ENCODE results near the gene THSD4.

THSD4 gene

DNA sequence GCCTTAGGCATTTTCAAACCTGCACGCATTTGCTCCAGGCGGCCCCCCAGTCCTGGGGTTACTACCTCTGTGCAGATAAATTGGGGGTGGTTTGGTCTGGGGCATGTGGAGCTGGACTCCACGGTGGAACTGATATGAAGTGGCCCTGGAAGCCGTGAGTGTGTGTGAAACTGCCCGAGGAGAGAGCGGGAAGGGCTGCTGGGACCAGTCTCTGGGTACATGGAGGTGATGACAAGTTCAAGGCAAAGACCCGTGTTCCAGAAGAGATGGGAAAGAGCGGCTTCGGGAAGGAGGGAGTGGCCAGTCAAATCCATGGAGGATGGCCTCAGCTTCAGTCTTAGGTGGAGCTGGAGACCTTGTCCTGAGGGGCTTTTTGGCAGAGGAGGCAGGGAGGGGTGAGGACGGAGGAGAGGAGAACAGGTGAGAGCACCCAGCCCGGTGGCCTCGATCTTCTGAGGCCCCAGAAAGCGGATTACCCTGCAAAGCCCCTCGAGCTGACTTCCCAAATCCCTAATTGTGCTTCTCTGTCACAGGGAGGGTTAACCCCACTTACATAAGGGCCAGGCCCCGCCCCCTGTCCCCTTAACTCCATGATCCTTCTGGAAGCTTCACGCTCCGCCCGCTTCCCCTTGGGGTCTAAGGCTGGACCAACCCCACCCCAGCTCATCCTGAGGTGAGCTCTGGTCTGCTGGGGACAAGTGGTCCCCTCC, 693.2 kb downstream of the THSD4 start:
- H3K4me3 ChIP-seq (ENCODE audit: low read length) = no peak overlapping the region
- no peak overlapping the region for H3K4me2 ChIP-seq (ENCODE audit: low read length)
- no peaks in the 10 kb centered on the region for H3K9me3 ChIP-seq (replicated peaks; ENCODE audit: low read length)
- no peak overlapping the region for H3K9ac ChIP-seq (ENCODE audit: low read depth, low read length)
- H3K36me3 ChIP-seq (ENCODE audit: insufficient read depth, low read length) = no peaks in the 10 kb centered on the region
- H3K4me1 ChIP-seq (ENCODE audit: control insufficient read depth, insufficient read depth, low read length) = peaks cover 23% of the 10 kb centered on the region
- H3K27me3 ChIP-seq (ENCODE audit: control insufficient read depth, insufficient read depth, low read length) = no peaks in the 10 kb centered on the region

DNA sequence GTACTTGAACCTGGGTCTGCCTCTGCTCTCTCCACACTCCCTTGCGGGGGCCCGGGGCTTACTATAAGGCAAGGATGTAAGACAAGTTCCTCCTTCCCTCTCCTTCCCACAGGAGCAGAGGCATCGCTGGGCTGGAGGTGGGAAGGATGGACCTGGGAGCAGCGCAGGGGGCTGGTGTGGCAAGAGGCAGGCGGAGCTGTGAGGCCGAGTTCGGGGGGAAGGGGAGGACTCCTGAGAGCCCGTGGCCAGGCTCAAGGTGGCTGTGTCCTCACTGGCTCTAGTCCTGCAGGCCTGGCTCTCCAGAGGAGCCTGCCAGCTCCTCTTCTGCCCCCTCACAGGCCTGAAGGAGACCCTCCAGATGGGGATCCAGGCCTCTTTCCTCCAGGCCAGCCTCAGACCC, 694.1 kb downstream of the THSD4 start:
- Histone ChIP-seq H3K4me1 (ENCODE audit: control insufficient read depth, insufficient read depth, low read length) (peaks cover 23% of the 10 kb centered on the region), H3K4me2 (ENCODE audit: low read length) (no peak overlapping the region), H3K36me3 (ENCODE audit: insufficient read depth, low read length) (no peaks in the 10 kb centered on the region), H3K27me3 (ENCODE audit: control insufficient read depth, insufficient read depth, low read length) (no peaks in the 10 kb centered on the region), H3K9me3 (replicated peaks; ENCODE audit: low read length) (no peaks in the 10 kb centered on the region), H3K4me3 (ENCODE audit: low read length) (no peak overlapping the region), H3K9ac (ENCODE audit: low read depth, low read length) (no peak overlapping the region)

- no peaks in the 10 kb centered on the region for H3K9me3 ChIP-seq (replicated peaks; ENCODE audit: low read length)
- peaks cover 23% of the 10 kb centered on the region for H3K4me1 ChIP-seq (ENCODE audit: control insufficient read depth, insufficient read depth, low read length)
- no peak within 1 kb of the TSS for H3K4me3 ChIP-seq (ENCODE audit: low read length)
Observed at GRCh38 chr15:71810256-71811035, 695.2 kb downstream of the THSD4 start, which contains the start of gene NR2E3. TSS of gene NR2E3 (plus strand) at chr15:71810554. CDS start at chr15:71810744, 190 bp downstream.

GRCh38 chr15:71811036-71811736, 695.9 kb downstream of the THSD4 start:
- Histone ChIP-seq H3K36me3 (ENCODE audit: insufficient read depth, low read length) (no peaks in the 10 kb centered on the region), H3K9ac (ENCODE audit: low read depth, low read length) (no peak overlapping the region), H3K4me3 (ENCODE audit: low read length) (no peak overlapping the region), H3K9me3 (replicated peaks; ENCODE audit: low read length) (no peaks in the 10 kb centered on the region), H3K4me2 (ENCODE audit: low read length) (no peak overlapping the region), H3K27me3 (ENCODE audit: control insufficient read depth, insufficient read depth, low read length) (no peaks in the 10 kb centered on the region), H3K4me1 (ENCODE audit: control insufficient read depth, insufficient read depth, low read length) (peaks cover 21% of the 10 kb centered on the region)

More at GRCh38 chr15:71810256-71811035, 695.2 kb downstream of the THSD4 start, which contains the start of gene NR2E3:
- no peaks in the 10 kb centered on the region for H3K36me3 ChIP-seq (ENCODE audit: insufficient read depth, low read length)
- no peak within 1 kb of the TSS for H3K9ac ChIP-seq (ENCODE audit: low read depth, low read length)
- H3K4me2 ChIP-seq (ENCODE audit: low read length) = no peak within 1 kb of the TSS
- no peaks in the 10 kb centered on the region for H3K27me3 ChIP-seq (ENCODE audit: control insufficient read depth, insufficient read depth, low read length)

DNA sequence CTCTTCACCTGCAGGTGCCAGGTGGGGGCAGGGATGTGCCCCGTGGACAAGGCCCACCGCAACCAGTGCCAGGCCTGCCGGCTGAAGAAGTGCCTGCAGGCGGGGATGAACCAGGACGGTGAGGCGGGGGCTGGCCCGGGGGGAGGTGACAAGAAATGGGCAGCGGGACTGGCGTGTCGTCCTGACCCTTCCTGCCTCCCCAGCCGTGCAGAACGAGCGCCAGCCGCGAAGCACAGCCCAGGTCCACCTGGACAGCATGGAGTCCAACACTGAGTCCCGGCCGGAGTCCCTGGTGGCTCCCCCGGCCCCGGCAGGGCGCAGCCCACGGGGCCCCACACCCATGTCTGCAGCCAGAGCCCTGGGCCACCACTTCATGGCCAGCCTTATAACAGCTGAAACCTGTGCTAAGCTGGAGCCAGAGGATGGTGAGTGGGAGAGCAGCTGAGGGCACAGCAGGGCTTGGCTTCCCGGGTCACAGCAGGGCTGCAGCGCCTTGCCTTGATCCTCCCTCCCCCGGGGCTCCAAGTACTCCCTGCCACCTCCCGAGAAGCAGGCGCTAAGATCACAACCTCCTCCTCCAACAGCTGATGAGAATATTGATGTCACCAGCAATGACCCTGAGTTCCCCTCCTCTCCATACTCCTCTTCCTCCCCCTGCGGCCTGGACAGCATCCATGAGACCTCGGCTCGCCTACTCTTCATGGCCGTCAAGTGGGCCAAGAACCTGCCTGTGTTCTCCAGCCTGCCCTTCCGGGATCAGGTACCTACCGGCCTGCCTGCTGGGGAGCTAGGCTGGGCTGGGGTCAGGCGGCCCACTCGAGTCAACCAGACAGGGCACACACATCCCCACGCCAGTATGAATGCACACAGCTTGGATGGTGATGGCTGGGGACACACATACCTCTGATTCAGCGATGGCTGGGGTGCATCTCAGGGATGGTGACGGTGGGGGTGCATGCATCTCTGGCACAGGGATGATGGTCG, 696.8 kb downstream of the THSD4 start:
- Histone ChIP-seq H3K9me3 (replicated peaks; ENCODE audit: low read length) (no peaks in the 10 kb centered on the region), H3K4me3 (ENCODE audit: low read length) (no peak overlapping the region), H3K4me1 (ENCODE audit: control insufficient read depth, insufficient read depth, low read length) (peaks cover 12% of the 10 kb centered on the region), H3K4me2 (ENCODE audit: low read length) (no peak overlapping the region), H3K9ac (ENCODE audit: low read depth, low read length) (no peak overlapping the region), H3K27me3 (ENCODE audit: control insufficient read depth, insufficient read depth, low read length) (no peaks in the 10 kb centered on the region), H3K36me3 (ENCODE audit: insufficient read depth, low read length) (no peaks in the 10 kb centered on the region)

DNA sequence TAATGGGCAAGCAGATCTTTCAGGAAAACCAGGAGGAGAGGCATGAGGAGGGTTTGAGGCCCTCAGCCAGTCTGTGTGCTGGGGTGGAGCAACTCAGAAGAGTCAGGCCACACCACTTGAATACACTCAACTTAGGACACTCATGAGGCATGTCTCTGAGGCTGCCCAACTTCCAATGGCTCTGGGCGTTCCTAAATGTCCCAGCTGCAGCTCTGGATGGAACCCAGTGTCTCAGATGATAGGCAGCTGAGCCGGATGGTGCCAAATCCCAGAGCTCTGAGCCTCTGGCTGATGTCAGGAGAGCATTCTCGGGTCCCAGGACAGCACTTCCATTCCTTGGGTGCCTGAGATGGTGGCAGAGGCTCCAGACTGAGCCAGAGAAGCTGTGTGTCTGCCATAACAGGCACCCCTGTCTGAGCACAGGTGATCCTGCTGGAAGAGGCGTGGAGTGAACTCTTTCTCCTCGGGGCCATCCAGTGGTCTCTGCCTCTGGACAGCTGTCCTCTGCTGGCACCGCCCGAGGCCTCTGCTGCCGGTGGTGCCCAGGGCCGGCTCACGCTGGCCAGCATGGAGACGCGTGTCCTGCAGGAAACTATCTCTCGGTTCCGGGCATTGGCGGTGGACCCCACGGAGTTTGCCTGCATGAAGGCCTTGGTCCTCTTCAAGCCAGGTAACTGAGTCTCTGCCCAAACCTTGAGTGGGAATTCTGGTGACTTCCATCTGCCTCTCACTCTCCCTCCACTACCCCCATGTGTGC, 697.9 kb downstream of the THSD4 start:
- H3K9ac ChIP-seq (ENCODE audit: low read depth, low read length) = no peak overlapping the region
- no peak overlapping the region for H3K4me3 ChIP-seq (ENCODE audit: low read length)
- no peaks in the 10 kb centered on the region for H3K36me3 ChIP-seq (ENCODE audit: insufficient read depth, low read length)
- peaks cover 1% of the 10 kb centered on the region for H3K4me1 ChIP-seq (ENCODE audit: control insufficient read depth, insufficient read depth, low read length)
- H3K4me2 ChIP-seq (ENCODE audit: low read length) = no peak overlapping the region
- H3K9me3 ChIP-seq (replicated peaks; ENCODE audit: low read length) = no peaks in the 10 kb centered on the region
- H3K27me3 ChIP-seq (ENCODE audit: control insufficient read depth, insufficient read depth, low read length) = no peaks in the 10 kb centered on the region

- Histone ChIP-seq H3K4me2 (ENCODE audit: low read length) (no peak overlapping the region), H3K4me1 (ENCODE audit: control insufficient read depth, insufficient read depth, low read length) (no peaks in the 10 kb centered on the region), H3K36me3 (ENCODE audit: insufficient read depth, low read length) (peaks cover 1% of the 10 kb centered on the region), H3K4me3 (ENCODE audit: low read length) (no peak overlapping the region), H3K9me3 (replicated peaks; ENCODE audit: low read length) (no peaks in the 10 kb centered on the region), H3K27me3 (ENCODE audit: control insufficient read depth, insufficient read depth, low read length) (no peaks in the 10 kb centered on the region), H3K9ac (ENCODE audit: low read depth, low read length) (no peak overlapping the region)
Observed at GRCh38 chr15:71813723-71814470, 698.6 kb downstream of the THSD4 start.

GRCh38 chr15:71815301-71815700, 700.0 kb downstream of the THSD4 start:
- H3K27me3 ChIP-seq (ENCODE audit: control insufficient read depth, insufficient read depth, low read length) = no peaks in the 10 kb centered on the region
- peaks cover 12% of the 10 kb centered on the region for H3K36me3 ChIP-seq (ENCODE audit: insufficient read depth, low read length)
- H3K9me3 ChIP-seq (replicated peaks; ENCODE audit: low read length) = peaks cover 7% of the 10 kb centered on the region
- H3K9ac ChIP-seq (ENCODE audit: low read depth, low read length) = no peak overlapping the region
- H3K4me2 ChIP-seq (ENCODE audit: low read length) = no peak overlapping the region
- no peaks in the 10 kb centered on the region for H3K4me1 ChIP-seq (ENCODE audit: control insufficient read depth, insufficient read depth, low read length)
- no peak overlapping the region for H3K4me3 ChIP-seq (ENCODE audit: low read length)

DNA sequence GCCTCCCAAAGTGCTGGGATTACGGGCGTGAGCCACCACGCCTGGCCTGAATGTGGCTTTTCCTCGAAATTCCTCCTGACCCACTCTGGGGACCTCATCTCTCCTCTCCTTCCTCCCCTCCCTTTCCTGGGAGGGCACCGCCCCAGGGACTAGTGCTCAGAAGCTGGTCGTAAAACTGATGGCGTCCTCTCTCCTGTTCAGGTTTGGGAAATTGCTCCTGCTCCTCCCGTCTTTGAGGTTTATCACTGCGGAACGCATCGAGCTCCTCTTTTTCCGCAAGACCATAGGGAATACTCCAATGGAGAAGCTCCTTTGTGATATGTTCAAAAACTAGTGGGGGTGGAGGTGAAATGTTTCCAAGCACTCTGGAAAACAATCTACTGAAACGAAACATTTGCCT, 702.1 kb downstream of the THSD4 start:
- peaks cover 23% of the 10 kb centered on the region for H3K36me3 ChIP-seq (ENCODE audit: insufficient read depth, low read length)
- H3K4me1 ChIP-seq (ENCODE audit: control insufficient read depth, insufficient read depth, low read length) = no peaks in the 10 kb centered on the region
- H3K4me2 ChIP-seq (ENCODE audit: low read length) = no peak overlapping the region
- peaks cover 17% of the 10 kb centered on the region for H3K9me3 ChIP-seq (replicated peaks; ENCODE audit: low read length)
- no peaks in the 10 kb centered on the region for H3K27me3 ChIP-seq (ENCODE audit: control insufficient read depth, insufficient read depth, low read length)
- H3K9ac ChIP-seq (ENCODE audit: low read depth, low read length) = no peak overlapping the region
- no peak overlapping the region for H3K4me3 ChIP-seq (ENCODE audit: low read length)

DNA sequence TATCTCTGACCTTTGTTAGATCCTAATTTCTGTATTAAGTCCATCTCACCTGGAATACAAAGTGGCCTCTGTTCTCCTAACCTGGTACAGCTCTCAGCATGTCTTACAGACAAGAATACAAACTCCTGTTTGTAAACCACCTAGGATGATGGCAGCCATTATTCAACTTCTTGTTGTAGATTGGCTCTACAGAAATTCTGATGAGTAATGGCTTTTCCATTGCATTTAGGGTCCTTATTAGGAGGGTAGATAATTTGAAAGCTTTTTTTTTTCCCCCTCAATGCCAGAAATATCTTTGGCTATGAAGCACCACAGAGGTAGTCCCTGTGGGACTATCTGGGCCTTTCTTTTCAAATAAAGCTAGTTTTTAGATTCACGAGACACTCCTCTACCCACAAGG, 704.9 kb downstream of the THSD4 start:
- H3K9ac ChIP-seq (ENCODE audit: low read depth, low read length) = no peak overlapping the region
- H3K4me1 ChIP-seq (ENCODE audit: control insufficient read depth, insufficient read depth, low read length) = no peaks in the 10 kb centered on the region
- H3K4me2 ChIP-seq (ENCODE audit: low read length) = no peak overlapping the region
- H3K36me3 ChIP-seq (ENCODE audit: insufficient read depth, low read length) = peaks cover 41% of the 10 kb centered on the region
- H3K27me3 ChIP-seq (ENCODE audit: control insufficient read depth, insufficient read depth, low read length) = no peaks in the 10 kb centered on the region
- H3K4me3 ChIP-seq (ENCODE audit: low read length) = no peak overlapping the region
- H3K9me3 ChIP-seq (replicated peaks; ENCODE audit: low read length) = peaks cover 25% of the 10 kb centered on the region

All from skeletal muscle satellite cell (primary cell).